Sigmoid colon (tissue), 4 donors: ENCODE measurements around the gene N4BP2.

ENCODE experiments used
- CTCF ChIP-seq, 4 experiments: fragments of 450-650 bp in 3 of 4; fragments of 200-600 bp in 1 of 4; IDR thresholded peaks; one replicate each; pipeline ENCODE4 v1.5.1; 2016 to 2019; ENCODE audit warnings: antibody characterized with exemption in 4 of 4, mild to moderate bottlenecking in 3 of 4, moderate library complexity in 2 of 4
- EP300 ChIP-seq, 4 donors: sonication (generic); formaldehyde crosslinking; IDR thresholded peaks; one replicate each; pipeline ENCODE4 v1.6.1; 2017; ENCODE audit warnings: antibody characterized with exemption in 4 of 4
- POLR2A ChIP-seq, 2 donors: fragments of 450-650 bp; IDR thresholded peaks; one replicate each; pipeline ENCODE4 v1.6.1; 2016; ENCODE audit warnings: antibody characterized with exemption in 2 of 2, mild to moderate bottlenecking in 2 of 2, moderate library complexity in 2 of 2
- POLR2AphosphoS5 ChIP-seq, 4 donors: sonication (generic); formaldehyde crosslinking; IDR thresholded peaks; one replicate each; pipeline ENCODE4 v1.6.1; 2017; ENCODE audit warnings: antibody characterized with exemption in 4 of 4

GRCh38 chr4:40193578-40193977 lies 136.9 kb downstream of the N4BP2 start:
- TF ChIP-seq POLR2AphosphoS5 (IDR thresholded peaks at IDR 0.05), result no peak
- TF ChIP-seq CTCF (IDR thresholded peaks at IDR 0.05), result no peak
- TF ChIP-seq POLR2A (IDR thresholded peaks at IDR 0.05), result no peak
- TF ChIP-seq EP300 (IDR thresholded peaks at IDR 0.05), result no peak
